ENCODE results near the gene IL20RB.
"Not testable (repeated sequence)": the region's sequence is repeated elsewhere in the genome, so short reads cannot be mapped to it uniquely, and the experiment has no call there.

IL20RB gene

DNA sequence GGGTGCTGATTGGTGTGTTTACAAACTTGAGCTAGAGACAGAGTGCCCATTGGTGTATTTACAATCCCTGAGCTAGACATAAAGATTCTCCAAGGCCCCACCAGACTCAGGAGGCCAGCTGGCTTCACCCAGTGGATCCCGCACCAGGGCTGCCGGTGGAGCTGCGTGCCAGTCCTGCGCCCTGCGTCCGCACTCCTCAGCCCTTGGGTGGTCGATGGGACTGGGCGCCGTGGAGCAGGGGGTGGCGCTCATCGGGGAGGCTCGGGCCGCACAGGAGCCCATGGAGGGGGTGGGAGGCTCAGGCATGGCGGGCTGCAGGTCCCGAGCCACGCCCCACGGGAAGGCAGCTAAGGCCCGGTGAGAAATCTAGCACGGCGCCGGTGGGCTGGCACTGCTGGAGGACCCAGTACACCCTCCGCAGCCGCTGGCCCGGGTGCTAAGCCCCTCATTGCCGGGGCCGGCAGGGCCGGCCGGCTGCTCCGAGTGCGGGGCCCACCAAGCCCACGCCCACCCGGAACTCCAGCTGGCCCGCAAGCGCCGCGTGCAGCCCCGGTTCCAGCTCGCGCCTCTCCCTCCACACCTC, 29.7 kb downstream of the IL20RB start:
- not testable (repeated sequence) for DNase-seq (ENCODE audit: low read depth in 2 of 2)

DNA sequence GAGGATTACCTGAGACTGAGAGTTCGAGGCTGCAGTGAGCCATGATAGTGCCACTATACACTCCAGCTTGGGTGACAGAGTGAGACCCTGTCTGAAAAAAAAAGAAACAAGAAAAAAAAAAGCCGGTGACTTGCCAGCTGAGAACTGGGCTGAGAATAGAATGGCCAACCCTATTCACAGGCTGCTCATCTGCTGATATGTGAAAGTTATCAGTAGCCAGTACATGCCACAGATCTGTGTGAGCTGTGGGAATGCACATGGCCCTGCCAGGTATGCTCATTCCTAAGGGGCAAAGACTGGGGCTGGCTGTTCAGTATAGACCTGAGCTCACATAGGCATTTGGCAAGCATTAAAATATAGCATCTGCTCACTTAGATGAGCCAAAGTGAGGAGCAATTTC, 30.9 kb downstream of the IL20RB start:
- DNase-seq (ENCODE audit: low read depth in 2 of 2) = no peak

- DNase-seq (ENCODE audit: low read depth in 2 of 2) = no peak
Measured at GRCh38 chr3:136989781-136990524, 32.2 kb downstream of the IL20RB start.

DNA sequence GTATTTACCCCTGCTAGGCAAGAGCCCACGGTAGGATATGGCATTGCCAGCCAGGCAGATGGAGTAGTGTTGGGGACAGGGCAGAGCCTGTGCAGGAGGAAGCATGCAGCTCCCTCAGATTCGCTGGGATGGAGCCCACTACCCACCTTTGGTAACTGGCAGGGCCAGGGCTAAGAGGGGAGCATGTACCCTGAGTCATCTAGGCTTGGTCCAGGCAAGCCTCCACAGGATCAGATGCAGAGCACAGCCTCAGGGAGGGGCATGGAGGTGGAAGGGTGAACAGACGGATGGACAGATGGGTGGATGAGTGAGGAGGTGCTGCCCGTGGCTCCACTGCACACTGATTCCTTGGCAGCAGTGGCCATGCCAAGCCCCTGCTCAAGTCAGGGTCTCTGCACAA, 33.0 kb downstream of the IL20RB start:
- no peak for DNase-seq (ENCODE audit: low read depth in 2 of 2)

DNA sequence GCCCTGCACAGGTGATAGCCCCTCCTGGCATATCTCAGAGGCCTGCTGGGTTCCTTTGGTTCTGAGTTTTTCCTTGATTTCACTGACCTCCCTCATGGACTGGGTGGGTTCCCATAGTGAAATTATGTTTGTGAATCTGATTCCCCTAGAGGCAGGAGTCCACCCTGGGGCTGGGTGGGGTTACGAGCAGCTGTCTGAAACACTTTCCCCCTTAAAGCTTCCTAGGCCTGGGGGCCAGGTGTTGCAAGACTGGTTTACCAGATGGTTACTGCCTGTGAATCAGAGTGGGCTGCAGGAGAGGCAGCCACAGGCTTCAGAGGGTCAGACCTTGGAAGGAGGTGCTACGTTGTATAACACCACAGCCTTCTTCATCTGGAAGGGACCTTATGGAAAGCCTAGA, 34.3 kb downstream of the IL20RB start:
- DNase-seq (ENCODE audit: low read depth in 2 of 2) = no peak

DNA sequence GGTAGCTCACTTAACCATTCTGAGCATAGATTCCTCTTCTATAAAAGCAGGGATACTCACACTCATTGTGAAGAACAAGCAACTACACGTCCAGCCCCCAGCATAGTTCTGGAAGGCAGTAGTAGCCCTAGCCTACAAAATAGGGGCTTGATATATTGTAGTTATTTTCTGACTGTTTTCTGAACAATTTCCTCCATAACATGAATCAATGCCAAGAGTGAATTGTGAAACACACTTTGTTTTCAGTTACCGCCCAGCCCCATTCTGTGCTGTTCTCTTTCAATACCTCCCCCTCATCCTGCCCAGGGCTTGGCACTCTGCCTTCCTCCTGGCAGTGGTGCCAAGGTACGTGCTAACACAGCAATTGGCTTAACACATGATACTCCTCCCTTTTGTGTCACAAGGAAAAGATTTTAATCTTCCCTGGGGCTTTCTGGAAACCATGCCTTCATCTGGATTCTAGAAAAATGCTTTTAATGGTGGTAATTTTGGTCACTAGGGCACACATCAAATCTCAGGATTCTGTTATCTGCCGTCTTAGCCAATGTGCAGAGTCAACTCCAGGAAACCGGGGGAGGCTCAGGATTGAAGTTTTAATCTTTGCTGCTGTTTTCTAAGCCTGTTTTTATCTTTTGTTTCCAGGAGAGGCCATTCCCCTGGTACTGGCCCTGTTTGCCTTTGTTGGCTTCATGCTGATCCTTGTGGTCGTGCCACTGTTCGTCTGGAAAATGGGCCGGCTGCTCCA, 37.2 kb downstream of the IL20RB start:
- DNase-seq (ENCODE audit: low read depth in 2 of 2) = peak; percentile 58 to 62

DNA sequence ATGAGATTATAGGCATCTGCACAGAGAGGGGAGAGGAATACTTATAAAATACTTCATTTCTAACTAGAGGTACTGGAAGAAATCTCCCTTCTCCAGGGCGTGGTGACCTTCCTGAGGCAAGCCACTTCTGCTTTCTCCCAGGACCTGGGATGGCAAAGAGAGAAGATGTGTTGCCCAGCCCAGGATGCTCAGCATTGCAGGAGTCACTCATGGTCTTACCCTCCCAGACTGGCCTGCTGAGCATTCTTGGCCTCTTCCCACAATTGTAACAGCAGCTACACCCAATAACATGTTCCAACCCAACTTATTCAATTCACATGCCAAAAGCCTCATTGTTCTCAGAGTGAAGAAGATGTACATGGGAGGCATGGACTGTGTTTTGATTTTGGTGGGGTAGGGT, 37.9 kb downstream of the IL20RB start:
- no peak for DNase-seq (ENCODE audit: low read depth in 2 of 2)

DNA sequence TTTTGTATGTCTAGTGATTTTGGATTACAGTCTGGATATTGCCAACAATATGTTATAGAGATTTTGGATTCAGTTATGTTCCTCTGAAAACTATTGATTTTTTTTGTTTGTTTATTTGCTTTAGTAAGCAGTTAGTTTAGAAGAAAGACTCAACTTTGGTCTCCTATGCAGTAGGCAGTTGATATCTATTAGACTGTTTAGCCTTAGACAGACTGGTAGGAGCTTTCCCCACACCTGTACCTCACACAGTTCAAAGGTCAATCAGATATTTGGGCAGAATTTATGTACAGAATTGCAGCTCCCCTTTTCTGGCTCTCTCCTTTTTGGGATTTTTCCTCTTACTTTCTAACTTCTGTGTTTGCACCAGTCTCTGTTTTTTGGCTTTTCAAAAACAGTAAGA, 42.3 kb downstream of the IL20RB start:
- DNase-seq (ENCODE audit: low read depth in 2 of 2) = no peak

- not testable (repeated sequence) for DNase-seq (ENCODE audit: low read depth in 2 of 2)
Measured at GRCh38 chr3:137007376-137007775, 49.6 kb downstream of the IL20RB start.

- DNase-seq (ENCODE audit: low read depth in 2 of 2) = no peak
Measured at GRCh38 chr3:137008131-137008530, 50.3 kb downstream of the IL20RB start.

DNA sequence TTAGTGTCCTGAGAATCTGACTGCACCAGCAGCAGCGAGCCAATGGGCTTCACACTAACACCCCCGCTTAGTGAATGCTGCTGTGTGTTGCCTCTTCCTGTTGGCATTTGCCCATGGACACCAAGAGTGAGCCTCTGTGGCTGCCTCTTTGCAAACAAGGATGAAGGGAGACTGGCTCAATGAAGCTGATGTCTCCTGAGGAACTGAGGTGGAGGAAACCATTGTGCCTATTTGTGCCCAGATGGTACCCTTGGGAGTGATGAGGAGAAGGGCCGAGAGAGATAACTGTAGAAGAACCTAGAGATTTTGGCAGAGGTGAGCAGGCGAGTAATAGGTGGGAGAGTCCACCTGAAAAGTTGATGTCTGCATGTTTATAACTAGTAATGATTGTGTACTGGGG, 51.2 kb downstream of the IL20RB start:
- DNase-seq (ENCODE audit: low read depth in 2 of 2) = no peak

GRCh38 chr3:137010137-137010536, 52.4 kb downstream of the IL20RB start:
- no peak for DNase-seq (ENCODE audit: low read depth in 2 of 2)

DNA sequence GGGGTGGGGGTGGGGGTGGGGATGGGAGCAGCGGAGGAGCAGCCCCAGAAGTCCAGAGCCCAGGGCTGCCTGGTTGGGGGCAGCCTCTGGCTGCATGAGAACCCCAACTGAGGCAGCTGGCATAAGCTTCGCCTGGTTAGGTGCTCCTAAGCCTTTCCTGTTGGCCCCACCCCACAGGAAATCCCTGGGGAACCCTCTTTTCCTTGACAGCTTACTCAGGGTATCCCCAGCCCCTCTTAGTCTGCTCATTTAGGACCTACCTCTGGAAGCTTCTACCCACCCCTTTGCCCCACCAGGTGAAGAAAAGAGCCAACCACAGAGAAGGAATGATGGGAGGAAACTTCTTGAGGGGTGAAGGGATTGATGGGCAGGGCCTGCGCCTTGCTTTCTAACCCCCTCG, 53.4 kb downstream of the IL20RB start:
- no peak for DNase-seq (ENCODE audit: low read depth in 2 of 2)

DNA sequence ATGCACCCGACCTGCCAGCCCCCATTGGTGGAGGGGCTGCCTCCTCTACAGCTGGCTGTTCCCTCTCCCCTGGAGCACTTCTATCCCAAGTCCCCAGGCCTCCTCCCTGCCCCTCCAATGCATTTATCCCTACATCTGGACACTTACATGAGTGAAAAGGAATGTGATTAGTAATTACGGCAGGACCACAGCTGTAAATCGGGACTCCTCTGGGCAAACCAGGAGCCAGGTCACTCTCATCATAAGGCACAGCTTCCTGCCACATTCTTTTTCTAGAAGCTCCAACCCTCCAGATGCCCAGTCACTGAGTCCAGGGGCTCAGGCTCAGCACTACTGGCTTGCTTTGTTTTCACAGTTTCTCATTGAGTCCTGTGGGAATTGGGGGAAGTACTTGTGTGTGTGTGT, 54.3 kb downstream of the IL20RB start:
- DNase-seq (ENCODE audit: low read depth in 2 of 2) = peak; percentile 42 to 49

GRCh38 chr3:137013951-137014688, 56.3 kb downstream of the IL20RB start:
- peak; percentile 77 for DNase-seq (ENCODE audit: low read depth in 2 of 2)

GRCh38 chr3:137017316-137017715, 59.5 kb downstream of the IL20RB start:
- not testable (repeated sequence) for DNase-seq (ENCODE audit: low read depth in 2 of 2)

- DNase-seq (ENCODE audit: low read depth in 2 of 2) = no peak
Measured at GRCh38 chr3:137020315-137020714, 62.5 kb downstream of the IL20RB start.

GRCh38 chr3:137020888-137021287, 63.1 kb downstream of the IL20RB start:
- DNase-seq (ENCODE audit: low read depth in 2 of 2) = no peak

DNA sequence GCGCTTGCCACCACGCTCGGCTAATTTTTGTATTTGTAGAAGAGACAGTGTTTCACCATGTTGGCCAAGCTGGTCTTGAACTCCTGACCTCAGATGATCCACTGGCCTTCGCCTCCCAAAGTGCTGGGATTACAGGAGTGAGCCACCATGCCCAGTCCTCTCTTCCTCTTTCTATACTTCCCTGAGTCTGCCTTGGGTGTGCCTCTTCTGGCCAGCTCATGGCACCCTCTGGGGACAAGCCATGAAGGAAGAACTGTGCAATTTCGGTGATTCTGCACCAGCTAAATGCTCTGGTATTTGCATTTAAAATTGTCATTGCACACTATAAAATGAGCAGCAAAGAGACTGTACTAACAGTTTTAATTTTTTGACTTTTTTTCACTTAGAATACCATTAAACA, 66.6 kb downstream of the IL20RB start:
- DNase-seq (ENCODE audit: low read depth in 2 of 2) = no peak

GRCh38 chr3:137026701-137027100, 68.9 kb downstream of the IL20RB start:
- no peak for DNase-seq (ENCODE audit: low read depth in 2 of 2)

GRCh38 chr3:137032465-137033120, 74.8 kb downstream of the IL20RB start:
- peak; percentile 42 to 44 for DNase-seq (ENCODE audit: low read depth in 2 of 2)

DNA sequence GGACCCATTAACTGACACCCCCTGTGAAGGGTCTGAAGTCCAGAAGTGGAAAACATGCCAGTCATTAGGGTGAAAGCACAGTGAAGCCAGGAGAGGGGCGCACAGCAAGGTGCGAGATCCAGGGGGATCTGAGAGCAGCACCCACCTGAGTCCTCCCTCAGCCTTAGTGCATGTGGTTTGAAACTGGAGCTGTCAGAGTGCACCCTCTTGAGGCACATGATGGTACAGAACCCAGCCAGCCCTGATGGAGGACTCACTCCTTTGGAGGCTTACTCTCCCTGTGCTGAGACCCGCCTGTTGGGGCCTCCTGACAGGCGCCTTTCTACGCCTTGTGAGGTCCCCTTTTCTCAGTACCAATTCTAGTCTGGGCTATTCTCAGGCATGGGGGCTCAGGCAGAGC, 77.8 kb downstream of the IL20RB start:
- no peak for DNase-seq (ENCODE audit: low read depth in 2 of 2)

All from fibroblast of skin of left quadriceps (primary cell).